ENCODE data around the gene EPS8. TPM values are rescaled to one million over a fixed set of nuclear protein-coding genes. Genes with fewer than 3 reads are reported as not detected.

EPS8 gene
- 15.2 and 28.1 TPM in 2 replicates for total RNA-seq

DNA sequence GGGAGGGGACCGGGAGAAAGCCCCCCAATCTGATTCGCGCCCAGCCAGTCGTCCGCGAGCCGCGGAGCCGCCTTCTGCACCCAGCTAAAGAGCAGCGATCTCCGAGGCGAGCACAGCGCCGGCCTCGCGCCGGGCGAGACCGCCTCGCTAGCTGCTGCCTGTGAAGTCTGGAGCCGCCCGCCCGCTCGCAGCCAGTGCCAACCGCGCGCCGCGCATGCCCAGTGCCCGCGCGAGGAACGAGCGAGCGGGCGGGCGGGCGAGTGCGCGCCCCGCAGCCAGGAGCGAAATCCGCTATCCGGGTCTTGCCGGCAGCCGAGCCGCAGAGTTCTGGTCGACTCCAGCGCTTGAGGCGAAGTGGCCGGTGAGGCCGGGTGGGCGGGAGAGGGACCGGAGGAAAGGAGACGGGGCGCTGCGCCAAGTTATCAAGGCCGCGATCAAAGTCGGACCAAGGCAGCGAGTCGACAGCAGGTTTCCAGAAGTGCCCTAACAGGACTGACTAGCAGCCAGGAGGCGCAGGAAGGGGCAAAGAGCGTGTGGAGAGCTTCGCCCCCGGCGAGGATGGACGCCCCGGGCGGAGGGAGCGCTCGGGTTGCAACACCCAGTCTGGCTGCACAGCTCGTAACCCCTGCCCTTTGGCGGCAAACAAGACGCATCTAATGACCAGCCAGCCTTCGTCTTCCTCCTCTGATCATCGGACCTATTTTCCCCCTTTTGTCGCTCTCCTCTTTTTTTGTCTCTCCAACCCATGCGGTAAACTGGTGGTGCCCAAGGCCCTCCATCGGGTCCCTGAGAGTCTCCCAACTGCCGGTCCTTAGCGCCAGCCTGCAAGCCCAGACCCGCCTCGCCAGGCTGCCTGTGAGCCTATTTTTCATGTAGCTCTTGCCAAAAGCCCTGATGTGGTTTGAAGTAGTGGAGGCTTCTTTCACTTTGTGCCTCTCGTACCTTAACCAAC, at the start of gene EPS8:
EPS8 (minus strand) TSS at position 169 of the 952 bp plus-strand sequence. CDS start 106,437 bp downstream, outside the sequence.

Other genes starting within 250 kb of the EPS8 start
- gene STRAP, start 93.0 kb upstream of the EPS8 start, total RNA-seq, result 74.5 and 86.3 TPM in 2 replicates
- 73.1 and 77.6 TPM in 2 replicates for gene DERA, start 121.9 kb upstream of the EPS8 start, total RNA-seq